OCI-LY7 (cell line): Measurements from ENCODE around the gene FAM163B.

Experiments used
- CTCF ChIP-seq: fragments of 200-600 bp; sonication (generic); conservative IDR thresholded peaks from 2 replicates; pipeline ENCODE4 v1.5.1; 2014; ENCODE audit warnings: mild to moderate bottlenecking, antibody characterized with exemption, low read length, moderate library complexity, mixed read lengths
- EZH2phosphoT487 ChIP-seq: fragments of 200-600 bp; sonication (generic); IDR thresholded peaks from 2 replicates; pipeline ENCODE4 v1.6.1; 2018; ENCODE audit warnings: low read depth, borderline replicate concordance, mild to moderate bottlenecking, mixed run types, antibody characterized with exemption, low read length, moderate library complexity, mixed read lengths

DNA sequence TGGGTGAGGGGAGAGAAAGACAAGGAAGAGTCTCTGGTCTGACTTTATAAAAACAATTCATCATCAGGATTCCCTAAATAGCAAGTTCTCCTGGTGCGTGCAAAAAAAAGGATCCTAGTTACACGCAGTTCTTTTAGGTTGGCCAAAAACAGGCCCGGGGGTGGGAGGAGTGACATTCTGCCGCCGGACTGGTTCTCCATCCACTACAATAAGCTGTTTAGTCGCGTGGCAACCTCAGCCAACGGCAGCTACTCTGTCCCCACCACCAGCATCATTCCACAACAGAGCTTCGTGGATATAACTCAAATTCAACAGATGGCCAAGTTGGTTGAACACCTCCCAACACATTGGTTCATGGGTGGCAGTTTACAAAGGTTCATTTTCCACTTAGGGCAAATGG lies 2.9 kb upstream of the FAM163B start:
- no peak for TF ChIP-seq CTCF
- TF ChIP-seq EZH2phosphoT487: no peak
